Epidermal melanocyte (primary cell): ENCODE data around the gene TAS2R1.

Experiments used
- DNase-seq: peaks from one replicate; pipeline ENCODE4 v3.0.0; 2011; ENCODE audit warnings: low spot score; ENCODE audit not compliant: insufficient read length

TAS2R1 gene

GRCh38 chr5:9589049-9589835 lies 40.9 kb downstream of the TAS2R1 start:
- no peak for DNase-seq

- DNase-seq = no peak
These were observed 41.9 kb downstream of the TAS2R1 start for GRCh38 chr5:9588254-9588653.

GRCh38 chr5:9587135-9587534 lies 43.0 kb downstream of the TAS2R1 start:
- DNase-seq = no peak

- no peak for DNase-seq
These were observed 47.7 kb downstream of the TAS2R1 start for GRCh38 chr5:9582406-9582805.
